HCT116 (cell line): ENCODE data around the gene ADIRF.

ENCODE experiments used
- CBX3 ChIP-seq: IDR thresholded peaks from 2 replicates; pipeline ENCODE4 v1.6.1; 2012; ENCODE audit warnings: low read depth
- EZH2 ChIP-seq: fragments of 200-600 bp; sonication (generic); IDR thresholded peaks from 2 replicates; pipeline ENCODE4 v1.6.1; 2017; ENCODE audit warnings: antibody characterized with exemption, mixed run types
- EZH2phosphoT487 ChIP-seq: fragments of 200-600 bp; IDR thresholded peaks from 2 replicates; pipeline ENCODE4 v1.6.1; 2018; ENCODE audit warnings: antibody characterized with exemption, borderline replicate concordance
- POLR2AphosphoS5 ChIP-seq: IDR thresholded peaks from 2 replicates; pipeline ENCODE4 v1.6.1; 2011; ENCODE audit warnings: mild to moderate bottlenecking, low read depth, low read length, moderate library complexity

DNA sequence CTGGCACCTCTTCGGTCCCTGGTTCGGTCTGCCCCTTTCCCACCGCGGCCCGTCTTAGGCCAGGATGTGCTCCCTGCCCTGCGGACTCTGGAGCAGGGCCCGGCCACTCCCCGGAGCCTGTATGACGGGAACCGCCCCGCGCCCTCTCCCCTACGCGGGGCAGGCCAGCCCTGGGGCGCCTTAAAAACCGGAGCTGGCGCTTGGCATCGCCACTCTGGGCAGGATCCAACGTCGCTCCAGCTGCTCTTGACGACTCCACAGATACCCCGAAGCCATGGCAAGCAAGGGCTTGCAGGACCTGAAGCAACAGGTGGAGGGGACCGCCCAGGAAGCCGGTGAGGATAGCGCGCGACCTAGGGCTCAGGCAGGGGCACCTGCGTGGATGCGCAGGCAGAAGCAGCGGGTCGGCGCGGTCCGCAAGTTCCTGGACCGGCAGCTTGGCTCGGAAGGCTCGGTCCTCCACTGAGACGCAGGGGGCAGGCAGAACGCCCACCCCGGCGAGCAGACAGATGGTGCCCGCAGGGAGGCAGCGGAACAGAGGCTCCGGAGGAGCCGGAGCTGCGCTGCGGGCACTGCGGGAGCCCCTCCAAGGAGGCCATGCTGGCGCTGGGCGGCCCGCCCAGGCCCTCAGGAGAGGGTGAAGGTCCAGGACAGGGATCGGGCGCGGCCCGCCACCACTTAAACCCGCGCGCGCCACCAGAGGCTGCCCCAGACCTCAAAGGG, at the start of gene ADIRF:
- TF ChIP-seq EZH2phosphoT487 (no peak), CBX3 (no peak), EZH2 (no peak), POLR2AphosphoS5 (peak; percentile 98)
